GM12801 (cell line): Measurements from ENCODE around the gene PTPRN2.

Source experiments
- CTCF ChIP-seq: IDR thresholded peaks from one replicate; pipeline ENCODE4 v1.5.1; 2011; ENCODE audit warnings: control low read depth; ENCODE audit not compliant: insufficient read length; ENCODE audit errors: extremely low read depth

PTPRN2 gene

GRCh38 chr7:158117341-158118222, 470.0 kb downstream of the PTPRN2 start:
- TF ChIP-seq CTCF, result no peak

- no peak for TF ChIP-seq CTCF
Measured at GRCh38 chr7:158116235-158116634, 471.4 kb downstream of the PTPRN2 start.

- no peak for TF ChIP-seq CTCF
Measured at GRCh38 chr7:158114056-158114850, 473.4 kb downstream of the PTPRN2 start.

- TF ChIP-seq CTCF, result no peak
Measured at GRCh38 chr7:158113321-158114025, 474.1 kb downstream of the PTPRN2 start.

- TF ChIP-seq CTCF, result no peak
Measured at GRCh38 chr7:158112571-158113320, 474.9 kb downstream of the PTPRN2 start.

GRCh38 chr7:158111906-158112570, 475.6 kb downstream of the PTPRN2 start:
- TF ChIP-seq CTCF, result no peak
